ENCODE data around the gene TRDN.

- TF ChIP-seq CTCF (tag by site-specific recombination; IDR thresholded peaks at IDR 0.05) (no peak), ZNF26 (tag by site-specific recombination; IDR thresholded peaks at IDR 0.05) (no peak), MYNN (tag by site-specific recombination; IDR thresholded peaks at IDR 0.05; ENCODE audit: borderline replicate concordance) (no peak), ZNF426 (tag by site-specific recombination; IDR thresholded peaks at IDR 0.05) (no peak), ZNF19 (tag by site-specific recombination; IDR thresholded peaks at IDR 0.05; ENCODE audit: low read depth) (no peak), MEIS1 (CRISPR knock-in tag; IDR thresholded peaks at IDR 0.05; ENCODE audit: borderline replicate concordance) (no peak), ZNF639 (tag by site-specific recombination; IDR thresholded peaks at IDR 0.05) (no peak), KLF16 (tag by site-specific recombination; IDR thresholded peaks at IDR 0.05) (no peak), IKZF3 (tag by site-specific recombination; IDR thresholded peaks at IDR 0.05) (no peak), TRIM28 (IDR thresholded peaks at IDR 0.05; ENCODE audit: borderline replicate concordance, low read length) (no peak), PATZ1 (tag by site-specific recombination; IDR thresholded peaks at IDR 0.05) (no peak), PRDM10 (tag by site-specific recombination; IDR thresholded peaks at IDR 0.05) (no peak), REPIN1 (tag by site-specific recombination; IDR thresholded peaks at IDR 0.05; ENCODE audit: low read depth) (no peak)
Measured at GRCh38 chr6:123333000-123333756, 303.6 kb downstream of the TRDN start.

Data from HEK293 (cell line).